Kidney (tissue), 14 donors: ENCODE measurements around the gene SHCBP1L. TPM values are rescaled to one million over a fixed set of nuclear protein-coding genes. Genes with fewer than 3 reads are reported as not detected.

Source experiments
- DNase-seq, 5 donors: peaks; one replicate each; pipeline ENCODE4 v3.0.0-alpha.2; 2013 to 2020
- FAIRE-seq: peaks from 2 replicates; lab custom pipeline; 2012; peaks lifted over from hg19 to GRCh38; lab: Jason Lieb, UNC
- H3K27ac ChIP-seq, 2 donors: one replicate each; pipeline ENCODE4 v1.7.0; 2013; ENCODE audit warnings: low read depth in 2 of 2, low read length in 2 of 2, inconsistent platforms in 1 of 2
- H3K27me3 ChIP-seq: one replicate; pipeline ENCODE4 v1.7.1; 2013; ENCODE audit warnings: low read length, inconsistent platforms; ENCODE audit not compliant: control insufficient read depth, insufficient read depth
- H3K36me3 ChIP-seq, 3 donors: one replicate each; pipeline versions ENCODE4 v1.7.0 to v1.7.1; 2013; ENCODE audit warnings: low read length in 3 of 3, control low read depth in 1 of 3, inconsistent platforms in 1 of 3; ENCODE audit not compliant: insufficient read depth in 3 of 3, control insufficient read depth in 2 of 3
- H3K4me1 ChIP-seq, 3 donors: one replicate each; pipeline versions ENCODE4 v1.7.0 to v1.7.1; 2013; ENCODE audit warnings: low read length in 3 of 3, inconsistent platforms in 1 of 3, low read depth in 1 of 3; ENCODE audit not compliant: control insufficient read depth in 2 of 3, insufficient read depth in 2 of 3
- H3K4me3 ChIP-seq, 3 donors: one replicate each; pipeline versions ENCODE4 v1.7.0 to v1.8.1; 2013; ENCODE audit warnings: low read length in 3 of 3, control low read depth in 1 of 3, inconsistent platforms in 1 of 3
- H3K9ac ChIP-seq, 3 donors: one replicate each; pipeline versions ENCODE4 v1.7.0 to v1.7.1; 2013; ENCODE audit warnings: low read length in 3 of 3, control low read depth in 1 of 3, inconsistent platforms in 1 of 3
- H3K9me3 ChIP-seq, 3 donors: one replicate each; pipeline versions ENCODE4 v1.7.0 to v1.7.1; 2013; ENCODE audit warnings: low read length in 3 of 3, control low read depth in 1 of 3, inconsistent platforms in 1 of 3; ENCODE audit not compliant: control insufficient read depth in 2 of 3, insufficient read depth in 1 of 3
- CTCF ChIP-seq: IDR thresholded peaks from 3 replicates; pipeline ENCODE4 v1.5.1; 2012; ENCODE audit warnings: mild to moderate bottlenecking, moderate library complexity, borderline replicate concordance; ENCODE audit not compliant: insufficient read depth; ENCODE audit errors: extremely low read depth
- intact Hi-C: fragments of 100-400 bp; cut with DNase I; formaldehyde crosslinking; loops from one replicate; pipeline ENCODE4 v1.11.1; 2022
- polyA plus RNA-seq: library from polyadenylated mRNA; stranded (reverse); fragments of 350-450 nt; fragmentation: Illumina TruSeq; extraction: RNeasy Lipid Tissue Mini Kit (QIAGEN cat#74804); gene quantifications from one replicate; pipeline ENCODE4 v1.2.3, GENCODE V29; 2014; ENCODE audit warnings: low read depth, low replicate concordance; ENCODE audit not compliant: insufficient read depth
- total RNA-seq: library from RNA; stranded (reverse); fragmentation: NEBNext Ultra II Directional; extraction: Animal tissue kit (Norgen Biotek cat#: 25700); gene quantifications from one replicate; pipeline ENCODE4 v1.2.1, GENCODE V29; 2021
- donor health status: control.
- donor health status: control.
- donor health status: control.
- donor health status: control.
- donor health status: control.
- donor health status: DM: yes; HTN: yes; CAD: no.
- donor health status: Normal renal cell carcinoma (clear cell type).

Gene SHCBP1L
- total and polyA plus RNA-seq, 2 donors from 2014 or later, result not detected

- no peaks in the 10 kb centered on the region for H3K4me1 ChIP-seq
- no peak overlapping the region for H3K4me3 ChIP-seq
- intact Hi-C loops, result no loop called here
- no peaks in the 10 kb centered on the region for H3K27me3 ChIP-seq
- peaks cover 0 to 5% (median 0%) of the 10 kb centered on the region in 3 donors for H3K9me3 ChIP-seq
- DNase-seq (no peak), FAIRE-seq (no peak)
- no peak for TF ChIP-seq CTCF
- no peak overlapping the region for H3K27ac ChIP-seq
- no peaks in the 10 kb centered on the region for H3K36me3 ChIP-seq
- no peak overlapping the region for H3K9ac ChIP-seq
Measured at GRCh38 chr1:182917378-182917777, 35.6 kb downstream of the SHCBP1L start.

- intact Hi-C loops, result no loop called here
- no peaks in the 10 kb centered on the region for H3K27me3 ChIP-seq
- FAIRE-seq, result no peak
Measured at GRCh38 chr1:182913401-182913800, 39.6 kb downstream of the SHCBP1L start.

GRCh38 chr1:182910143-182910542, 42.8 kb downstream of the SHCBP1L start:
- no peak overlapping the region for H3K4me3 ChIP-seq
- TF ChIP-seq CTCF, result no peak
- intact Hi-C loops, result no loop called here
- peaks cover 0 to 5% (median 2%) of the 10 kb centered on the region in 3 donors for H3K9me3 ChIP-seq
- FAIRE-seq (no peak), DNase-seq (no peak)
- no peaks in the 10 kb centered on the region for H3K27me3 ChIP-seq
- H3K36me3 ChIP-seq, result no peaks in the 10 kb centered on the region
- H3K4me1 ChIP-seq, result no peaks in the 10 kb centered on the region
- H3K27ac ChIP-seq, result no peak overlapping the region
- H3K9ac ChIP-seq, result no peak overlapping the region

More at GRCh38 chr1:182913401-182913800, 39.6 kb downstream of the SHCBP1L start:
- no peak overlapping the region for H3K9ac ChIP-seq
- H3K4me1 ChIP-seq, result no peaks in the 10 kb centered on the region
- no peak for DNase-seq
- no peak overlapping the region for H3K4me3 ChIP-seq
- no peak for TF ChIP-seq CTCF
- H3K36me3 ChIP-seq, result no peaks in the 10 kb centered on the region
- H3K9me3 ChIP-seq, result peaks cover 0 to 5% (median 2%) of the 10 kb centered on the region in 3 donors
- H3K27ac ChIP-seq, result no peak overlapping the region

- Histone ChIP-seq H3K4me1 (no peaks in the 10 kb centered on the region), H3K9ac (no peak overlapping the region), H3K9me3 (peaks cover 0 to 5% (median 2%) of the 10 kb centered on the region in 3 donors), H3K27me3 (no peaks in the 10 kb centered on the region), H3K27ac (no peak overlapping the region), H3K4me3 (no peak overlapping the region), H3K36me3 (no peaks in the 10 kb centered on the region)
- no peak for TF ChIP-seq CTCF
- no peak for FAIRE-seq
- no peak for DNase-seq
- intact Hi-C loops, result no loop called here
Measured at GRCh38 chr1:182909578-182909977, 43.4 kb downstream of the SHCBP1L start.
